Ectodermal cell (in vitro differentiated cells): ENCODE results near the gene KCNC4.

Experiments used
- H3K27ac ChIP-seq: 2 replicates; pipeline ENCODE4 v1.7.0; 2013; ENCODE audit warnings: mild to moderate bottlenecking, low read depth, low read length; ENCODE audit not compliant: insufficient read depth, poor library complexity, severe bottlenecking
- H3K27me3 ChIP-seq: 2 replicates; pipeline ENCODE4 v1.7.0; 2013; ENCODE audit warnings: mild to moderate bottlenecking, low read length; ENCODE audit not compliant: insufficient read depth, control insufficient read depth, poor library complexity, severe bottlenecking
- H3K36me3 ChIP-seq: one replicate; pipeline ENCODE4 v1.7.0; 2013; ENCODE audit warnings: low read length; ENCODE audit not compliant: control insufficient read depth, insufficient read depth
- H3K4me1 ChIP-seq: one replicate; pipeline ENCODE4 v1.7.0; 2013; ENCODE audit warnings: low read length; ENCODE audit not compliant: control insufficient read depth, insufficient read depth
- H3K4me3 ChIP-seq: 2 replicates; pipeline ENCODE4 v1.7.0; 2013; ENCODE audit warnings: low read depth, low read length, control low read depth; ENCODE audit not compliant: insufficient read depth
- H3K9me3 ChIP-seq: 2 replicates; pipeline ENCODE4 v1.7.0; 2013; ENCODE audit warnings: mild to moderate bottlenecking, low read length, moderate library complexity; ENCODE audit not compliant: control insufficient read depth
- WGBS, 2 experiments: methylation state at CpG; one replicate each; pipeline ENCODE4 v1.1.7; 2013; ENCODE audit warnings: missing lambda C conversion rate in 2 of 2; 5-methylcytosine and 5-hydroxymethylcytosine counted together

KCNC4 gene

GRCh38 chr1:110230381-110231199 lies 20.5 kb downstream of the KCNC4 start:
- Histone ChIP-seq H3K27me3 (no peaks in the 10 kb centered on the region), H3K4me1 (peaks cover 24% of the 10 kb centered on the region), H3K9me3 (no peaks in the 10 kb centered on the region), H3K36me3 (no peaks in the 10 kb centered on the region), H3K27ac (no peak overlapping the region), H3K4me3 (no peak overlapping the region)
- WGBS, 2 experiments: 90 to 94% methylated on average over 11 of the region's 11 CpGs

GRCh38 chr1:110233861-110234260 lies 23.7 kb downstream of the KCNC4 start:
- H3K4me3 ChIP-seq: no peak overlapping the region
- no peaks in the 10 kb centered on the region for H3K27me3 ChIP-seq
- WGBS, 2 experiments: 51 to 52% methylated on average over 2 of the region's 2 CpGs
- H3K4me1 ChIP-seq: peaks cover 23% of the 10 kb centered on the region
- H3K9me3 ChIP-seq: no peaks in the 10 kb centered on the region
- H3K27ac ChIP-seq: no peak overlapping the region
- no peaks in the 10 kb centered on the region for H3K36me3 ChIP-seq

GRCh38 chr1:110234691-110235090 lies 24.6 kb downstream of the KCNC4 start:
- WGBS, 2 experiments: 92 to 95% methylated on average over 5 of the region's 5 CpGs
- Histone ChIP-seq H3K27me3 (no peaks in the 10 kb centered on the region), H3K27ac (no peak overlapping the region), H3K4me1 (peaks cover 23% of the 10 kb centered on the region), H3K9me3 (no peaks in the 10 kb centered on the region), H3K4me3 (no peak overlapping the region), H3K36me3 (no peaks in the 10 kb centered on the region)

DNA sequence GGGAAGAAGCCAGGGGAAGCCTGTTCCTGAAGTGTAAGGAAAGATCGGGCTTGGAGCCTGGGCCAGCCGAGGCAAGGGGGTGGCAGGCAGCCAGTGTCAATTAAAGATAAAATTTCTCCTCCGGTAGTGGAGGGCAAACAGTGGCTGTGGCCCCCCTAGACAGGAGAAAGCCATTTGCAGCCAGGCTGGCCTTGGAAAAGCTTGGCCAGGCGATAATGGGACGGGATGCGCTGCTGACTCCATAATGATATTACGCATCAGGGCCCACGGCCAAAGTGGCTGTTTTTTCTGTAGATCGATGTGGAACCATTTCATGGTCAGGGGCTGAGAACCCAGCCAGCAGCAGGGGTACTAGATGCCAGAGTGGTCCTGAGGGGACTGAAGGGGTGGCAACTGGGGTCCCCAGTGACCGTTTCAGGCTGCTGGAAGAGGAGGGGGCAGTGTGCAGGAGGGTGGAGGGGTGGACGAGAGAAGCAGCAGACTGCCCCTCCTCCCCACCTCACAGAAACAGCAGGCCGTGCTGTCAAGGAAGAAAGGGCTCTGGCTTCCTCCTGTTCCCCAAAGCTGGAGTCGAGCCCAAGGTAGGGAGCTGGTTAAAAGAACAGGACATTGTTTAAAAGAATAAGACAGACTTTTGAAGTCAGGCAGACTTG lies 25.2 kb downstream of the KCNC4 start:
- WGBS, 2 experiments: 69 to 70% methylated on average over 13 of the region's 13 CpGs

DNA sequence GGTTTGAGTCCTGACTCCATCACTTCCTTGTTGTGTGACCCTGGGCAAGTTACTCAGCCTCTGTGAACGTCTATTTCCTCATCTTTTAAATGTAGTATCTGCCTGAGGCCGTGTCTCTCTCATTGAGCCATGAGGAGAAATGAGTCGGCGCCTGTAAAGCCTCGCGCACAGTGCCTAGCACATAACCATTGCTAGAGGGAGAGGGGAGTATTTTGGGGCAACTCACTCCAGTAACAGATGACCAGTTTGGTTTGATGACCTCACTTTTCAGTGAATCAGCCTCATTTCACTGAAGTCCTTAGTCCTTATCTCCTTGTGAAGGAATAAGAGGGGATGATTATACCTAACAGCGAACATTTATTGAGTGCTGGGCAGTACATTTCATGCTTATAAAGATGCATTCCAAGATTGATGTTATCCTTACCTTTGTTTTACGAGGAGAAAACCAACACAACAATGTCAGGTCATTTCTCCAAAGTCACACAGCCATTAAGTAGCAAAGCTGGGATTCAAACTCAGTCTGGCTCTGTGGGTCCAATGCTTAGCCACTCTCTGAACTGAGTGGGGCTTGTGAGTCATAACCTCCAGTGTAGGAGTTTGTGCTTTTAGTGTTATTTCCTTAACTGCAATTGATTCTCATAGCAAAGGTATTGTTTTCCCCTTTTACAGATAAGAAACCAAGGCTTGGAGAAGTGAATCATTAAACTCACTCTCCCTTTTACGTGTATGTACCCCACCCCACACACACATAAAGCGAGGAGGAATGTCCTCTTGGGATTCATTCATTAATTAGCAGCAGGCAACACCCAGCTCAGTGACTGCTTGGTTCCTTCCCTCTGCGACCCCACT lies 25.9 kb downstream of the KCNC4 start:
- H3K4me3 ChIP-seq: no peak overlapping the region
- H3K4me1 ChIP-seq: peaks cover 23% of the 10 kb centered on the region
- no peaks in the 10 kb centered on the region for H3K27me3 ChIP-seq
- no peaks in the 10 kb centered on the region for H3K9me3 ChIP-seq
- H3K27ac ChIP-seq: no peak overlapping the region
- 85 to 88% methylated on average over 11 of the region's 11 CpGs for WGBS, 2 experiments
- no peaks in the 10 kb centered on the region for H3K36me3 ChIP-seq

More for the DNA sequence above, 25.2 kb downstream of the KCNC4 start:
- peaks cover 23% of the 10 kb centered on the region for H3K4me1 ChIP-seq
- H3K36me3 ChIP-seq: no peaks in the 10 kb centered on the region
- no peak overlapping the region for H3K27ac ChIP-seq
- no peak overlapping the region for H3K4me3 ChIP-seq
- H3K9me3 ChIP-seq: no peaks in the 10 kb centered on the region
- H3K27me3 ChIP-seq: no peaks in the 10 kb centered on the region

DNA sequence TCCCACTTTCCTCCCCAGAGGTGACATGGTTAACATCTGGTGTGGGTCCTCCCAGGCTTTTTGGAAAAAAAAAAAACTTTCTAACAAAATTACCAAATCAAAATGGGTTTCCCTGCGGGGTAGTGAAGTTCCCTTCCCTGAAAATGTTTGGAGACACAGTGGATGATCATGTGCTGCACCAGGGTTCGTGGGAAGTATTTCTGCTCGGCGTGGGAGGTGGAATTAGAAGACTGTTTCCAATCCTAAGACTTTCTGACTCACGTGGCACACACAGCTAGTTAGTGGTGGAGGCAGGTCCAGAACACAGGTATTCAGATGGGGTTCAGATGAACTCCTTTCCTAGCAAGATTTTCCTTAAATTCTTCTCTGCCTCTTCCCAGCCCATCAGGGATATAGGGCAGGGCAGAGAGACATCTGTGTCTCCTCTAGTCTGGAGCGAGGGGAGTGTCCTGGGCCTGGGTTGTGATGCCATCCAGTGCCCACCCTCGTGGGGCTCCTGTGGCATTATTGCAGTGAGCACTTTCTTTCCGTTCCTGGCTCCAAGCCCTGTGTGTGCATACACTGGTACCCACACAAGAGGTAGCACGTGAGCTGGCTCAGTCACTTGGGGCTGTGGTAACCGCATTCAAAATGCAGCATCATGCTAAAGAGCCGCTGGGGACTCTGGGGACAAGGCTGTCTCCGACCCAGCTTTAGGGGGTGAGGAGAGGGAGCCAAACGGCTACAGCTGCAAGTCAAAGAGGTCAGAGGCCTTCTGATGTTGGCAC lies 27.5 kb downstream of the KCNC4 start:
- Histone ChIP-seq H3K36me3 (no peaks in the 10 kb centered on the region), H3K4me1 (peaks cover 23% of the 10 kb centered on the region), H3K27ac (no peak overlapping the region), H3K27me3 (no peaks in the 10 kb centered on the region), H3K9me3 (no peaks in the 10 kb centered on the region), H3K4me3 (no peak overlapping the region)
- WGBS, 2 experiments: 91 to 93% methylated on average over 13 of the region's 13 CpGs

- Histone ChIP-seq H3K4me3 (no peak overlapping the region), H3K9me3 (no peaks in the 10 kb centered on the region), H3K27me3 (no peaks in the 10 kb centered on the region), H3K4me1 (peaks cover 17% of the 10 kb centered on the region), H3K27ac (no peak overlapping the region), H3K36me3 (no peaks in the 10 kb centered on the region)
- WGBS, 2 experiments: 84 to 85% methylated on average over 11 of the region's 11 CpGs
These were observed 29.6 kb downstream of the KCNC4 start for GRCh38 chr1:110239441-110240430.

GRCh38 chr1:110240476-110241210 lies 30.5 kb downstream of the KCNC4 start:
- no peaks in the 10 kb centered on the region for H3K27me3 ChIP-seq
- no peaks in the 10 kb centered on the region for H3K36me3 ChIP-seq
- H3K9me3 ChIP-seq: no peaks in the 10 kb centered on the region
- H3K4me1 ChIP-seq: peaks cover 8% of the 10 kb centered on the region
- no peak overlapping the region for H3K4me3 ChIP-seq
- no peak overlapping the region for H3K27ac ChIP-seq
- 85% methylated on average over 13 of the region's 13 CpGs for WGBS, 2 experiments
